ENCODE results near the gene RAB6A.

DNA sequence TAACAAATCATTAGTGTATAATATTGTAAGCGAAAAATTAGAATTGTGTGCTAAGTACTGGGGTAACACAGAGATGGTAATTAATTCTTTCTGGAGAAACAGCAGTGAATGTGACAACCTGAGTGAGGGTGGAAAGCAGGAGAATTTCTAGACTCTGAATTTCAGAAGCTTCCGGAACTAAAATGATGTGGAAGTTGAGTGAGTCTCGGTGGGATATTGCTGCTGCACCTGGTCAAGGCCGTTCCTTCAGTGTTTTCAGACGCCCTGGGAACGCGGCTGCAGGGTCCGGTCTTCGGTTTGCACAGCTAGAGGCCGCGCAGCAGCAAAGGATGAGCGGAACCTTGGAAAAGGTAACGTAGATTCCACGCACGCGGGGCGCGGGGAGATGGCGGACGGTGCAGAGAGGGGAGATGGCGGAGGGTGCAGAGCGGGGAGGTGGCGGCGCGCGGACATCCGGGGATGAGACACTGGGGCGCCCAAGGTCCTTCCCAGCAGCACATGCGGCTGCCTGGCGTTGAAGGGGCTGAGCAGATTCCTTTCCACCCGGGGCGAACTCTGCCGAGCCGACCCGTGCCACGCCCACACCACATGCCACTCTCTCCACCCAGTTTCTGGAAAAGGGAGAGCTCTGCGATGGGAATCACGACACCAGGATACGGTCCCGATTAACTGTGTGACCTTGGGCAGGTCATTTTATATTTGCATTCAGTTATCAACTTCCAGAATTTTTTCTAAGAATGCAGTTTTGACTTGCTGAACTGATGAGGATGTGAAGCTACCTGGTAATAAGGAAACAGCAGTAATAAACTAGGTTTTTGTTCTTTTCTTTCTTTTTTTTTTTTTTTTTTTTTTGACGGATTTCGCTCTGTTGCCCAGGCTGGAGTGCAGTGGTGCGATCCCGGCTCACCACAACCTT is 27.0 kb upstream of the RAB6A start, which contains the start of gene MRPL48:
- TF ChIP-seq, protein P1, sequence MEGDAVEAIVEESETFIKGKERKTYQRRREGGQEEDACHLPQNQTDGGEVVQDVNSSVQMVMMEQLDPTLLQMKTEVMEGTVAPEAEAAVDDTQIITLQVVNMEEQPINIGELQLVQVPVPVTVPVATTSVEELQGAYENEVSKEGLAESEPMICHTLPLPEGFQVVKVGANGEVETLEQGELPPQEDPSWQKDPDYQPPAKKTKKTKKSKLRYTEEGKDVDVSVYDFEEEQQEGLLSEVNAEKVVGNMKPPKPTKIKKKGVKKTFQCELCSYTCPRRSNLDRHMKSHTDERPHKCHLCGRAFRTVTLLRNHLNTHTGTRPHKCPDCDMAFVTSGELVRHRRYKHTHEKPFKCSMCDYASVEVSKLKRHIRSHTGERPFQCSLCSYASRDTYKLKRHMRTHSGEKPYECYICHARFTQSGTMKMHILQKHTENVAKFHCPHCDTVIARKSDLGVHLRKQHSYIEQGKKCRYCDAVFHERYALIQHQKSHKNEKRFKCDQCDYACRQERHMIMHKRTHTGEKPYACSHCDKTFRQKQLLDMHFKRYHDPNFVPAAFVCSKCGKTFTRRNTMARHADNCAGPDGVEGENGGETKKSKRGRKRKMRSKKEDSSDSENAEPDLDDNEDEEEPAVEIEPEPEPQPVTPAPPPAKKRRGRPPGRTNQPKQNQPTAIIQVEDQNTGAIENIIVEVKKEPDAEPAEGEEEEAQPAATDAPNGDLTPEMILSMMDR (IDR thresholded peaks at IDR 0.05): no peak
- TF ChIP-seq POLR2A (IDR thresholded peaks at IDR 0.05): peak; percentile 88
